Caco-2 (cell line): ENCODE results near the gene PFDN1. TPM values are rescaled to one million over a fixed set of nuclear protein-coding genes. Genes with fewer than 3 reads are reported as not detected.
A peak's percentile ranks its signal among the peaks of the same experiment; 100 is the strongest.

Experiments used
- BruUV-seq: library from RNA; stranded (reverse); fragments of 400-500 nt; replicated peaks from 2 replicates; lab custom pipeline; 2021; lab: Mats Ljungman, UMichigan
- CTCF ChIA-PET: fragments of 300-600 bp; sonication (Branson Sonifier 250); formaldehyde crosslinking; loops from one replicate; lab custom pipeline; 2022; ENCODE audit warnings: antibody characterized with exemption; lab: Charles Lee
- POLR2A ChIA-PET: fragments of 300-600 bp; sonication (Branson Sonifier 250); formaldehyde crosslinking; loops from one replicate; lab custom pipeline; 2022; ENCODE audit warnings: antibody characterized with exemption; lab: Charles Lee
- DNase-seq, 2 experiments: peaks; one replicate each; pipeline versions ENCODE4 v3.0.0 to v3.0.0-alpha.2; 2020 to 2022
- H3K27me3 ChIP-seq: replicated peaks from 2 replicates; pipeline ENCODE4 v1.6.0; 2011; ENCODE audit warnings: low read length; ENCODE audit not compliant: control insufficient read depth, insufficient read depth
- H3K36me3 ChIP-seq: 2 replicates; pipeline ENCODE4 v1.5.1; 2011; ENCODE audit warnings: low read length; ENCODE audit not compliant: control insufficient read depth, insufficient read depth
- H3K4me1 ChIP-seq: fragments of 250-450 bp; sonication (Bioruptor Pico); 2 replicates; pipeline ENCODE4 v1.5.1; 2020; ENCODE audit warnings: mild to moderate bottlenecking
- H3K4me3 ChIP-seq: 2 replicates; pipeline ENCODE4 v1.5.1; 2011; ENCODE audit warnings: low read depth, mild to moderate bottlenecking, control low read depth, low read length
- H3K9me3 ChIP-seq: fragments of 250-450 bp; sonication (Bioruptor Pico); 2 replicates; pipeline ENCODE4 v1.5.1; 2020; ENCODE audit warnings: mild to moderate bottlenecking, moderate library complexity
- H3K27ac Mint-ChIP-seq: one replicate; pipeline ENCODE4 v1.8.0; 2022; ENCODE audit warnings: mixed read lengths; ENCODE audit not compliant: unreplicated experiment
- H3K27me3 Mint-ChIP-seq: one replicate; pipeline ENCODE4 v1.8.0; 2022; ENCODE audit warnings: mixed read lengths; ENCODE audit not compliant: insufficient read depth, unreplicated experiment
- H3K36me3 Mint-ChIP-seq: one replicate; pipeline ENCODE4 v1.8.0; 2022; ENCODE audit warnings: mild to moderate bottlenecking, mixed read lengths; ENCODE audit not compliant: insufficient read depth, unreplicated experiment
- H3K4me1 Mint-ChIP-seq: one replicate; pipeline ENCODE4 v1.8.0; 2022; ENCODE audit warnings: low read depth, mixed read lengths; ENCODE audit not compliant: unreplicated experiment
- H3K4me3 Mint-ChIP-seq: one replicate; pipeline ENCODE4 v1.8.0; 2022; ENCODE audit warnings: mild to moderate bottlenecking, moderate library complexity, mixed read lengths; ENCODE audit not compliant: unreplicated experiment
- H3K9me3 Mint-ChIP-seq: one replicate; pipeline ENCODE4 v1.8.0; 2022; ENCODE audit warnings: mixed read lengths; ENCODE audit not compliant: unreplicated experiment
- CTCF ChIP-seq, 2 experiments: fragments of 200-600 bp in 1 of 2; IDR thresholded peaks; 1 replicate in 1 of 2; 2 replicates in 1 of 2; pipeline versions ENCODE4 v1.5.1 to v1.8.0; 2011 to 2022; ENCODE audit warnings: antibody characterized with exemption in 1 of 2, control low read depth in 1 of 2, inconsistent platforms in 1 of 2, low read depth in 1 of 2, low read length in 1 of 2, mild to moderate bottlenecking in 1 of 2, moderate library complexity in 1 of 2; ENCODE audit not compliant: insufficient read depth in 1 of 2, severe bottlenecking in 1 of 2, unreplicated experiment in 1 of 2
- intact Hi-C: fragments of 100-400 bp; cut with micrococcal nuclease; formaldehyde crosslinking; loops from one replicate; pipeline ENCODE4 v1.10.0; 2022; ENCODE audit not compliant: unreplicated experiment
- total RNA-seq: library from RNA; stranded (reverse); gene quantifications from 2 replicates; pipeline ENCODE4 v1.2.3, GENCODE V29; 2022

Gene PFDN1
- total RNA-seq, 1 experiment from 2014 or later, result 81.1 TPM

GRCh38 chr5:140329739-140330481, 27.0 kb upstream of the PFDN1 start:
- H3K27me3 Mint-ChIP-seq, result no peaks in the 10 kb centered on the region
- no peak overlapping the region for H3K4me3 Mint-ChIP-seq
- no peaks in the 10 kb centered on the region for H3K9me3 ChIP-seq
- ChIA-PET POLR2A (interaction anchor here (0.6 to 1.1 kb wide), 2 partner anchors 17 to 222 kb away, joined by 9 read pairs; partner anchors contain the start of gene HBEGF), CTCF (interaction anchor here (4.0 kb wide), 1 partner anchor 16 kb away, joined by 25 read pairs; the partner anchor contains the start of gene HBEGF)
- H3K4me1 ChIP-seq, result peaks cover 33% of the 10 kb centered on the region
- H3K9me3 Mint-ChIP-seq, result no peaks in the 10 kb centered on the region
- H3K36me3 ChIP-seq, result no peaks in the 10 kb centered on the region
- TF ChIP-seq CTCF (IDR thresholded peaks at IDR 0.05; ENCODE audit: insufficient read depth in 1 of 2, low read depth in 1 of 2, low read length in 1 of 2, severe bottlenecking in 1 of 2, unreplicated experiment in 1 of 2), result no peak
- H3K36me3 Mint-ChIP-seq, result peaks cover 9% of the 10 kb centered on the region
- H3K4me1 Mint-ChIP-seq, result peaks cover 18% of the 10 kb centered on the region
- DNase-seq, result no peak
- intact Hi-C loops, result no loop called here
- peak overlapping the region; percentile 43 for H3K27ac Mint-ChIP-seq
- no peaks in the 10 kb centered on the region for H3K27me3 ChIP-seq
- no TSS peak for BruUV-seq
- H3K4me3 ChIP-seq, result no peak overlapping the region

- Mint-ChIP-seq H3K27ac (peak overlapping the region; percentile 43), H3K27me3 (no peaks in the 10 kb centered on the region), H3K4me3 (no peak overlapping the region), H3K9me3 (no peaks in the 10 kb centered on the region), H3K36me3 (no peaks in the 10 kb centered on the region), H3K4me1 (peaks cover 18% of the 10 kb centered on the region)
- no peaks in the 10 kb centered on the region for H3K27me3 ChIP-seq
- intact Hi-C loops, result no loop called here
- POLR2A ChIA-PET, result interaction anchor here (1.1 to 1.7 kb wide), 3 partner anchors 18 to 26 kb away, joined by 5 to 11 read pairs (median 9); partner anchors contain the start of gene HBEGF
- no peak overlapping the region for H3K4me3 ChIP-seq
- H3K36me3 ChIP-seq, result no peaks in the 10 kb centered on the region
- no peak for DNase-seq
- H3K4me1 ChIP-seq, result peaks cover 44% of the 10 kb centered on the region
- no peak for TF ChIP-seq CTCF (IDR thresholded peaks at IDR 0.05; ENCODE audit: insufficient read depth in 1 of 2, low read depth in 1 of 2, low read length in 1 of 2, severe bottlenecking in 1 of 2, unreplicated experiment in 1 of 2)
- CTCF ChIA-PET, result interaction anchor here (0.6 to 4.0 kb wide), 4 partner anchors 8 to 187 kb away, joined by 3 to 25 read pairs (median 4); partner anchors contain the start of gene HBEGF
- no peaks in the 10 kb centered on the region for H3K9me3 ChIP-seq
- BruUV-seq, result no TSS peak
Observed at GRCh38 chr5:140328036-140328764, 25.3 kb upstream of the PFDN1 start.

GRCh38 chr5:140327589-140327988, 24.7 kb upstream of the PFDN1 start:
- H3K4me1 ChIP-seq, result peaks cover 43% of the 10 kb centered on the region
- H3K9me3 ChIP-seq, result no peaks in the 10 kb centered on the region
- no peaks in the 10 kb centered on the region for H3K27me3 ChIP-seq
- peak overlapping the region; percentile 43 for H3K27ac Mint-ChIP-seq
- H3K4me3 ChIP-seq, result no peak overlapping the region
- ChIA-PET POLR2A (interaction anchor here (0.7 to 1.7 kb wide), 3 partner anchors 19 to 210 kb away, joined by 3 to 11 read pairs (median 5); partner anchors contain the start of gene HBEGF), CTCF (interaction anchor here (0.6 to 4.0 kb wide), 4 partner anchors 9 to 187 kb away, joined by 3 to 25 read pairs (median 4); partner anchors contain the start of gene HBEGF)
- H3K4me3 Mint-ChIP-seq, result no peak overlapping the region
- no peaks in the 10 kb centered on the region for H3K9me3 Mint-ChIP-seq
- H3K4me1 Mint-ChIP-seq, result peaks cover 18% of the 10 kb centered on the region
- no peak for DNase-seq
- TF ChIP-seq CTCF (IDR thresholded peaks at IDR 0.05; ENCODE audit: insufficient read depth in 1 of 2, low read depth in 1 of 2, low read length in 1 of 2, severe bottlenecking in 1 of 2, unreplicated experiment in 1 of 2), result no peak
- H3K36me3 Mint-ChIP-seq, result no peaks in the 10 kb centered on the region
- BruUV-seq, result no TSS peak
- intact Hi-C loops, result no loop called here
- H3K27me3 Mint-ChIP-seq, result no peaks in the 10 kb centered on the region
- H3K36me3 ChIP-seq, result no peaks in the 10 kb centered on the region
